PC-9 (cell line): ENCODE data around the gene OSBPL10. TPM values are rescaled to one million over a fixed set of nuclear protein-coding genes. Genes with fewer than 3 reads are reported as not detected.

ENCODE experiments used
- BruUV-seq: library from RNA; stranded (reverse); fragments of 400-500 nt; replicated peaks from 2 replicates; lab custom pipeline; 2021; lab: Mats Ljungman, UMichigan
- CTCF ChIA-PET: fragments of 300-600 bp; sonication (Branson Sonifier 250); formaldehyde crosslinking; loops from one replicate; lab custom pipeline; 2022; ENCODE audit warnings: antibody characterized with exemption; lab: Charles Lee
- POLR2A ChIA-PET: fragments of 300-600 bp; sonication (Branson Sonifier 250); formaldehyde crosslinking; loops from one replicate; lab custom pipeline; 2022; ENCODE audit warnings: antibody characterized with exemption; ENCODE audit not compliant: unreplicated experiment; lab: Charles Lee
- DNase-seq, 2 experiments: peaks; one replicate each; pipeline versions ENCODE4 v3.0.0 to v3.0.0-alpha.2; 2015 to 2022; ENCODE audit warnings: mixed read lengths in 1 of 2
- H2AFZ ChIP-seq: fragments of 200-600 bp; sonication (generic); 2 replicates; pipeline ENCODE4 v1.8.1; 2017; ENCODE audit warnings: antibody characterized with exemption
- H3F3A ChIP-seq: fragments of 200-600 bp; sonication (generic); 2 replicates; pipeline ENCODE4 v1.8.1; 2017; ENCODE audit warnings: antibody characterized with exemption, mild to moderate bottlenecking, low read depth; ENCODE audit not compliant: insufficient read depth
- H3K27ac ChIP-seq: fragments of 200-600 bp; sonication (generic); 2 replicates; pipeline ENCODE4 v1.6.1; 2016; ENCODE audit warnings: mixed run types
- H3K27me3 ChIP-seq: fragments of 200-600 bp; sonication (generic); 2 replicates; pipeline ENCODE4 v1.6.1; 2016; ENCODE audit warnings: low read depth, mixed run types; ENCODE audit not compliant: insufficient read depth
- H3K36me3 ChIP-seq: fragments of 200-600 bp; sonication (generic); 2 replicates; pipeline ENCODE4 v1.6.1; 2016; ENCODE audit warnings: low read depth, mixed run types
- H3K4me1 ChIP-seq: fragments of 200-600 bp; sonication (generic); replicated peaks from 2 replicates; pipeline ENCODE4 v1.6.1; 2016; ENCODE audit warnings: mixed run types; ENCODE audit not compliant: insufficient read depth
- H3K4me2 ChIP-seq: fragments of 200-600 bp; sonication (generic); 2 replicates; pipeline ENCODE4 v1.6.1; 2017; ENCODE audit warnings: mixed run types
- H3K4me3 ChIP-seq: fragments of 200-600 bp; sonication (generic); 2 replicates; pipeline ENCODE4 v1.6.1; 2016; ENCODE audit warnings: mixed run types
- H3K79me2 ChIP-seq: fragments of 200-600 bp; sonication (generic); 2 replicates; pipeline ENCODE4 v1.6.1; 2017; ENCODE audit warnings: low read depth, mixed run types
- H3K9me2 ChIP-seq: fragments of 200-600 bp; sonication (generic); 2 replicates; pipeline ENCODE4 v1.8.1; 2017; ENCODE audit warnings: mild to moderate bottlenecking; ENCODE audit not compliant: insufficient read depth
- H3K9me3 ChIP-seq: fragments of 200-600 bp; sonication (generic); 2 replicates; pipeline ENCODE4 v1.8.1; 2016; ENCODE audit warnings: low read depth; ENCODE audit not compliant: insufficient read depth
- H4K20me1 ChIP-seq: fragments of 200-600 bp; sonication (generic); 2 replicates; pipeline ENCODE4 v1.8.1; 2017; ENCODE audit not compliant: insufficient read depth
- EZH2 ChIP-seq: fragments of 200-600 bp; sonication (generic); IDR thresholded peaks from 2 replicates; pipeline ENCODE4 v1.8.0; 2017; ENCODE audit warnings: antibody characterized with exemption, low read depth
- intact Hi-C: fragments of 100-400 bp; cut with micrococcal nuclease; formaldehyde crosslinking; loops from one replicate; pipeline ENCODE4 v1.10.0; 2022; ENCODE audit not compliant: unreplicated experiment
- total RNA-seq: library from RNA; stranded (reverse); gene quantifications from 2 replicates; pipeline ENCODE4 v1.2.3, GENCODE V29; 2021
- TF ChIP-seq, protein P1 (sequence below): fragments of 200-600 bp; sonication (generic); conservative IDR thresholded peaks from 2 replicates; pipeline ENCODE4 v1.6.1; 2017; ENCODE audit warnings: mixed run types, antibody characterized with exemption, mild to moderate bottlenecking, moderate library complexity

Gene OSBPL10
- total RNA-seq, 1 experiment from 2014 or later = 42.0 TPM

DNA sequence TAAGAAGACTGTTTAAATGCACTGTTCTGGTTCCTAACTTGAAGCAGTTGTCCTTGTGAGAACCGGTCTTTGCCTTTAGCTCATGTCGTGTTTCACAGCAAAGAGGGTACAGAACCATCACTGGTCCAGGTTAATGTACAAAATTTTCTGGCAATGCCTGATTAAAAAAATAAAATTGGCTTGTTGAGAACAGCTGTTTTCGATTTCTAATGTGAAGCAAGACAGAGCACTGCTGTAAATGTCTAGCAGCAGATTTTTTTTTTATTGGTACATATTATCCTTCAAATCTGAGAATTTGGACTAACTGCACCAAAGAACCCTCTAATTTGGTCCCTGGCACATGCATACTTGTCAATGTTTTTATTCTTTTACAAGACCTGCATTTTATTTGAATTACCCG, 345.0 kb downstream of the OSBPL10 start:
- TF ChIP-seq EZH2 = no peak
- TF ChIP-seq, protein P1, sequence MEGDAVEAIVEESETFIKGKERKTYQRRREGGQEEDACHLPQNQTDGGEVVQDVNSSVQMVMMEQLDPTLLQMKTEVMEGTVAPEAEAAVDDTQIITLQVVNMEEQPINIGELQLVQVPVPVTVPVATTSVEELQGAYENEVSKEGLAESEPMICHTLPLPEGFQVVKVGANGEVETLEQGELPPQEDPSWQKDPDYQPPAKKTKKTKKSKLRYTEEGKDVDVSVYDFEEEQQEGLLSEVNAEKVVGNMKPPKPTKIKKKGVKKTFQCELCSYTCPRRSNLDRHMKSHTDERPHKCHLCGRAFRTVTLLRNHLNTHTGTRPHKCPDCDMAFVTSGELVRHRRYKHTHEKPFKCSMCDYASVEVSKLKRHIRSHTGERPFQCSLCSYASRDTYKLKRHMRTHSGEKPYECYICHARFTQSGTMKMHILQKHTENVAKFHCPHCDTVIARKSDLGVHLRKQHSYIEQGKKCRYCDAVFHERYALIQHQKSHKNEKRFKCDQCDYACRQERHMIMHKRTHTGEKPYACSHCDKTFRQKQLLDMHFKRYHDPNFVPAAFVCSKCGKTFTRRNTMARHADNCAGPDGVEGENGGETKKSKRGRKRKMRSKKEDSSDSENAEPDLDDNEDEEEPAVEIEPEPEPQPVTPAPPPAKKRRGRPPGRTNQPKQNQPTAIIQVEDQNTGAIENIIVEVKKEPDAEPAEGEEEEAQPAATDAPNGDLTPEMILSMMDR = no peak
- ChIA-PET CTCF (interaction anchor here (0.6 kb wide), 1 partner anchor 624 kb away, joined by 3 read pairs; no protein-coding TSS in a partner anchor), POLR2A (interaction anchor here (0.6 kb wide), 1 partner anchor 474 kb away, joined by 6 read pairs; no protein-coding TSS in a partner anchor)
- intact Hi-C loops = no loop called here
- Histone ChIP-seq H3K9me2 (no peaks in the 10 kb centered on the region), H3K9me3 (no peaks in the 10 kb centered on the region), H3K79me2 (no peaks in the 10 kb centered on the region), H3K27me3 (no peaks in the 10 kb centered on the region), H3K4me3 (no peak overlapping the region), H3K36me3 (no peaks in the 10 kb centered on the region), H3K27ac (no peak overlapping the region), H3F3A (no peaks in the 10 kb centered on the region), H4K20me1 (no peaks in the 10 kb centered on the region), H2AFZ (no peak overlapping the region), H3K4me1 (no peaks in the 10 kb centered on the region), H3K4me2 (no peak overlapping the region)
- BruUV-seq = no TSS peak
- no peak for DNase-seq

DNA sequence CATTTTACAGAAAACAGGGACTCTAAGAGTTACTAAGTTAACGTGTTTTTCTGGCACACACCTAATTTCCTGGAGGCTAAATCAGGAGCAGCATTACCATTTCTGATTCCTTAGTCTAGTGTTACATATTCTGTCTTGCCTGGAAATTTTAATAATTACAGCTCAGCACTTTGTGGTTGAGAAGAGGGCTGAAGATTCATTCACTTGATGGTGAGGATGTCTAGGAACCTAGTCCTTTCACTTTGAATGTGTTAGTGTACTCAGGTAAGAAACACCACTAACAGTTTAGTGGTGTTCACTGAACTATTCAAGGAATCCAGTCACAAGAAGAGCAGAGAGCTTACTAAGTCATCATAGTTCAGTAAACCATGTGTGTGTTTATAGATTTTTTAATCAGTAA, 345.5 kb downstream of the OSBPL10 start:
- H3K27ac ChIP-seq = no peak overlapping the region
- H3K4me2 ChIP-seq = no peak overlapping the region
- H4K20me1 ChIP-seq = no peaks in the 10 kb centered on the region
- ChIA-PET POLR2A (interaction anchor here (0.6 kb wide), 1 partner anchor 473 kb away, joined by 6 read pairs; no protein-coding TSS in a partner anchor), CTCF (no interaction called here)
- H3K4me1 ChIP-seq = no peaks in the 10 kb centered on the region
- no peaks in the 10 kb centered on the region for H3K36me3 ChIP-seq
- BruUV-seq = no TSS peak
- H3K27me3 ChIP-seq = no peaks in the 10 kb centered on the region
- no peaks in the 10 kb centered on the region for H3K9me2 ChIP-seq
- no peak overlapping the region for H2AFZ ChIP-seq
- no peaks in the 10 kb centered on the region for H3K9me3 ChIP-seq
- intact Hi-C loops = no loop called here
- H3F3A ChIP-seq = no peaks in the 10 kb centered on the region
- H3K4me3 ChIP-seq = no peak overlapping the region
- no peak for TF ChIP-seq EZH2
- TF ChIP-seq, protein P1 = no peak
- no peaks in the 10 kb centered on the region for H3K79me2 ChIP-seq
- DNase-seq = no peak

DNA sequence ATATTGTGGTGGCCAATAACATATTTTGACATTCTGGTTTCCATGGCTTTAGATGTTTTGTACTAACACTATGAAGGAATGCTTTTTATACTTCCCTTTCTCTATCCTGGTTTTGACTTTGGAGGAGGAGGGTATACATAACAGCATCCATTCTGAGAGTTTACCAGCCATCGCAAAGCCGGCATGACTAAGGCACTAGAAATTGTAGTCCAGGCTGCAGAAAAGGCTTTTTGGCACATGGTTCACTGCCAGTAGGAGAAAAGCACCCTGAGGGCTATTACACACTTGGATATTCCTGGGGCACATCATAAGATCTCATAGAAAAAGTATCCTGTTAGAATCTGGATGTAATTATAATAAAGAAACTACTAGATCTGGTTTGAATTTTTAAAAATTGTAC, 346.6 kb downstream of the OSBPL10 start:
- TF ChIP-seq, protein P1 = no peak
- TF ChIP-seq EZH2 = no peak
- no peak for DNase-seq
- Histone ChIP-seq H3K27ac (no peak overlapping the region), H3K9me3 (no peaks in the 10 kb centered on the region), H3K79me2 (no peaks in the 10 kb centered on the region), H3K4me1 (no peaks in the 10 kb centered on the region), H3F3A (no peaks in the 10 kb centered on the region), H2AFZ (no peak overlapping the region), H3K4me2 (no peak overlapping the region), H3K36me3 (no peaks in the 10 kb centered on the region), H3K27me3 (no peaks in the 10 kb centered on the region), H3K4me3 (no peak overlapping the region), H3K9me2 (no peaks in the 10 kb centered on the region), H4K20me1 (no peaks in the 10 kb centered on the region)
- BruUV-seq = no TSS peak
- POLR2A ChIA-PET = no interaction called here
- intact Hi-C loops = no loop called here
- CTCF ChIA-PET = no interaction called here
